T-cell (primary cell): ENCODE data around the gene CACNG4. TPM values are rescaled to one million over a fixed set of nuclear protein-coding genes. Genes with fewer than 3 reads are reported as not detected.

ENCODE experiments used
- ATAC-seq, 4 experiments: fragments of 200-7000 bp in 3 of 4; fragments of 150-1000 bp in 1 of 4; cut with Tn5 transposase; replicated peaks in 1 of 4; 1 replicate in 3 of 4; 2 replicates in 1 of 4; pipeline ENCODE4 v1.10.0; 2021; ENCODE audit warnings: moderate library complexity in 3 of 4, mild to moderate bottlenecking in 2 of 4, moderate number of reproducible peaks in 1 of 4
- CTCF ChIA-PET, 2 donors: fragments of 300-600 bp; sonication (Branson Sonifier 250); formaldehyde crosslinking; loops; one replicate each; lab custom pipeline; 2022; ENCODE audit warnings: antibody characterized with exemption in 2 of 2; lab: Charles Lee
- POLR2A ChIA-PET, 2 donors: fragments of 300-600 bp; sonication (Branson Sonifier 250); formaldehyde crosslinking; loops; one replicate each; lab custom pipeline; 2022; ENCODE audit warnings: antibody characterized with exemption in 2 of 2; lab: Charles Lee
- DNase-seq, 35 experiments: peaks; one replicate each; pipeline versions ENCODE4 v3.0.0 to v3.0.0-alpha.2; 2013 to 2023
- H3K27ac ChIP-seq: one replicate; pipeline ENCODE4 v1.5.1; 2013; ENCODE audit warnings: low read length
- H3K27me3 ChIP-seq, 2 experiments: replicated peaks in 1 of 2; 1 replicate in 1 of 2; 2 replicates in 1 of 2; pipeline versions ENCODE4 v1.6.1 to v1.7.0; 2013; ENCODE audit warnings: low read length in 1 of 2, mixed read lengths in 1 of 2; ENCODE audit not compliant: control insufficient read depth in 2 of 2, insufficient read depth in 2 of 2; ENCODE audit errors: extremely low read depth in 1 of 2
- H3K36me3 ChIP-seq, 2 donors: 1 replicate in 1 of 2; 2 replicates in 1 of 2; pipeline versions ENCODE4 v1.6.1 to v1.7.0; 2013; ENCODE audit warnings: low read length in 1 of 2; ENCODE audit not compliant: control insufficient read depth in 2 of 2, insufficient read depth in 1 of 2; ENCODE audit errors: extremely low read depth in 1 of 2
- H3K4me1 ChIP-seq, 2 experiments: 1 replicate in 1 of 2; 2 replicates in 1 of 2; pipeline versions ENCODE4 v1.6.1 to v1.7.0; 2013; ENCODE audit warnings: low read length in 2 of 2, mixed read lengths in 1 of 2; ENCODE audit not compliant: insufficient read depth in 2 of 2, control insufficient read depth in 1 of 2; ENCODE audit errors: extremely low read depth in 1 of 2
- H3K4me3 ChIP-seq, 2 donors: 1 replicate in 1 of 2; 2 replicates in 1 of 2; pipeline versions ENCODE4 v1.5.1 to v1.7.0; 2013; ENCODE audit warnings: mild to moderate bottlenecking in 2 of 2, low read length in 1 of 2, moderate library complexity in 1 of 2; ENCODE audit not compliant: control insufficient read depth in 1 of 2; ENCODE audit errors: extremely low read depth in 1 of 2
- H3K9me3 ChIP-seq: 2 replicates; pipeline ENCODE4 v1.7.0; 2013
- H3K27ac Mint-ChIP-seq, 2 donors: one replicate each; pipeline ENCODE4 v1.8.0; 2020 to 2021; ENCODE audit warnings: mild to moderate bottlenecking in 2 of 2, mixed read lengths in 2 of 2
- H3K27me3 Mint-ChIP-seq, 2 donors: one replicate each; pipeline ENCODE4 v1.8.0; 2021 to 2022; ENCODE audit warnings: mixed read lengths in 2 of 2
- H3K36me3 Mint-ChIP-seq: one replicate; pipeline ENCODE4 v1.8.0; 2021; ENCODE audit warnings: mixed read lengths
- H3K4me1 Mint-ChIP-seq, 3 donors: one replicate each; pipeline ENCODE4 v1.8.0; 2020 to 2022; ENCODE audit warnings: mixed read lengths in 3 of 3, mild to moderate bottlenecking in 1 of 3
- H3K4me3 Mint-ChIP-seq, 3 donors: one replicate each; pipeline ENCODE4 v1.8.0; 2020 to 2022; ENCODE audit warnings: mild to moderate bottlenecking in 3 of 3, mixed read lengths in 3 of 3, moderate library complexity in 3 of 3
- H3K9me3 Mint-ChIP-seq, 3 donors: one replicate each; pipeline ENCODE4 v1.8.0; 2020 to 2022; ENCODE audit warnings: mixed read lengths in 3 of 3
- WGBS: methylation state at CpG from one replicate; pipeline ENCODE4 v1.1.5; 2013; ENCODE audit warnings: missing lambda C conversion rate; ENCODE audit not compliant: insufficient coverage; 5-methylcytosine and 5-hydroxymethylcytosine counted together
- total RNA-seq, 35 experiments: library from RNA in 6 of 35; stranded (reverse) in 6 of 35; fragments of 120-200 nt in 1 of 35; gene quantifications; one replicate each; pipeline versions ENCODE4 v1.2.1 to v1.2.4 and lab custom pipeline; 2013 to 2026

Gene CACNG4
- total RNA-seq (under 1 TPM in 3 of 5 donors, not detected in 2; 0.06 to 0.20 (median 0.13) TPM), total RNA-seq (lab: John Stamatoyannopoulos, UW) (0 to 0.12 (median 0) reads per million in 29 experiments)
- not detected for total RNA-seq (2013)

DNA sequence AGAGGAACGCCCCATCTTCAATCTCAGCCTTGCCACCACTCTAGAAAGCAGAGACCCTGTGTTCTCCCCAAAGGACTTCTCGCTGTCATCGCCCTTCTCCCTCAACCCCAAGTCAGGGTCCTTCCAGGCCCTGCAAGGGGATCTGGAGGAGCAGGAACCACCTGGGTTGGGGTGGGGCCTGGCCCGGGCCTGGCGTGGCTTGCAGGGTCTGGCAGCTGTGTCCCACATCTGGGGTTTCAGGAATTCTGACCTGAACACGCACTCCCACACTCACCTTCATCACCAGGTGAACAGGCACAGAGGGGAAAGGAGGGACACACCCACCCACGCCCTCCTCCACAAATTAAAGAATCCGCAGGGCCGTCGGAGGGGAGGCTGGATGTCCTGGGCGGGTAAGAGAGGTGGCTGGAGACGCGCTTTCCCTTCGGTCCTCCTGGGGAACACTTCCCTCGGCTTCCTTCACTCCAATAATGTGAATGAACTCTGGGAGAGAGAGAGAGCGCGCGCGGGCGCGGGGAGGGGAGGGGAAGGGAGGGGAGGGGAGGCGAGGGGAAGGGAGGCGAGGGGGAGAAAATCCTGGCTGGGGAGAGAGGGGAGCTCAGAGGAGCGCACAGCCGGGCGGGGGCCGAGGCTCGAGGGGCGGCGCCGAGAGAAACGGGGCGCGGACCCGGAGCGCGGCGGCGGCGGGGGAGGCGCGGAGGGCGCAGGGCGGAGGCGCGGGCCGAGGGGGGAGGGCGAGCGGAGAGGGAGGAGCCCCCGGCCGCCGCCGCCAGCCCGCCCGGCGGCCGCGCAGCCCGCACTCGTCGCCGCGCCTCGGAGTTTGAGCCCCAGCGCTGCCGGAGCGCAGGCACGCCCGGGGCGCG lies at the start of gene CACNG4:
Gene CACNG4, plus strand, starts transcription at position 799 of the 863 bp plus-strand sequence. CDS start 205 bp downstream, outside the sequence.
- Histone ChIP-seq H3K4me1 (peaks cover 0 to 12% of the 10 kb centered on the region in 2 experiments), H3K27me3 (peaks cover 7 to 65% of the 10 kb centered on the region in 2 experiments), H3K4me3 (peak within 1 kb of the TSS in 1 of 2 donors; percentile 34), H3K27ac (no peak within 1 kb of the TSS), H3K9me3 (no peaks in the 10 kb centered on the region), H3K36me3 (no peaks in the 10 kb centered on the region)
- H3K4me3 Mint-ChIP-seq = peak within 1 kb of the TSS; percentile 66 to 73 (median 67)
- no peaks in the 10 kb centered on the region for H3K9me3 Mint-ChIP-seq
- ChIA-PET CTCF (no interaction called here), POLR2A (no interaction called here)
- DNase-seq = no peak
- WGBS = 4% methylated on average over 48 of the region's 71 CpGs
- H3K36me3 Mint-ChIP-seq = no peaks in the 10 kb centered on the region
- H3K4me1 Mint-ChIP-seq = peaks cover 10 to 22% (median 14%) of the 10 kb centered on the region in 3 donors
- ATAC-seq = no peak
- peaks cover 59 to 61% of the 10 kb centered on the region in 2 donors for H3K27me3 Mint-ChIP-seq
- H3K27ac Mint-ChIP-seq = no peak within 1 kb of the TSS

DNA sequence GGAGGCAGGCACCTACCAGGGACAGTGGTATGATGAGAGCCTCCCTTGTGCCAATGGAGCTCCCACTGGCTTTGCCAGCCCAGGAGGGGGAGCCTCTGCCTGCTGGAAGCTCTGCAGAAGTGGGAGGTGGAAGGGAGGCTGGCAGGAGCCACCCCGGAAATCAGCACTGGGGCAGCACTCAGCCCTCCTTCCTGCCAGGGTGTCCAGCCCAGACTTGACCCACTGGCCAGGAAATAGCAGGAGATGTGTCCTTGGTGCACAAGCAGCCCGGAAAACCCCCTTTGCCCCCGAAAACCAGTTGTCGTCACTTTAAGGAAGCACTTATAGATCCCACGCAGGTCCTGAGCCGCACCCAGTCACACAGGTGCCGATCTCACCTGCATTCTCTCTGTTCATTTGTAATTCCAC lies 49.3 kb upstream of the CACNG4 start:
- H3K27me3 Mint-ChIP-seq = peaks cover 27 to 36% of the 10 kb centered on the region in 2 donors
- Histone ChIP-seq H3K36me3 (no peaks in the 10 kb centered on the region), H3K27ac (no peak overlapping the region), H3K4me1 (no peaks in the 10 kb centered on the region), H3K9me3 (no peaks in the 10 kb centered on the region), H3K27me3 (peaks cover 0 to 34% of the 10 kb centered on the region in 2 experiments), H3K4me3 (no peak overlapping the region)
- 74% methylated on average over 7 of the region's 7 CpGs for WGBS
- no peak overlapping the region for H3K4me3 Mint-ChIP-seq
- no peak overlapping the region for H3K27ac Mint-ChIP-seq
- H3K36me3 Mint-ChIP-seq = no peaks in the 10 kb centered on the region
- ChIA-PET CTCF (no interaction called here), POLR2A (no interaction called here)
- DNase-seq (no peak), ATAC-seq (no peak)
- H3K9me3 Mint-ChIP-seq = peaks cover 0 to 6% (median 0%) of the 10 kb centered on the region in 3 donors
- no peaks in the 10 kb centered on the region for H3K4me1 Mint-ChIP-seq

DNA sequence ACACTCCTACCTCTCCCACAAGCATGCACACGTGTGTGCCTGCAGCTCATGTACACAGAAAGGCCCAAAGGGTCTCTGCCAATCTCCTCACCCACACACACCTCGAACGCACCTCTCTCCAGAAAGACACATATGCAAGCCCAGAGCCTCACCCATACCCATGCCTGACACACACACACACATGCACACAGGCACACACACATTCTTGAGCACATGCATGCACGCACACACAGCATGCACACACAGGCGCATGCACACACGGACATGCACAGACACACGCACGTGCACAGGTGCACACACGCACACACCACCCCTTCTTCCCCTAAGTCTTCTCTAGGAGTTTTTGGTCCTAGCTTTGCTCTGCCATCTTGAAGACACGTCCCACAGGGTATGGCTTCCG lies 48.7 kb upstream of the CACNG4 start:
- POLR2A ChIA-PET = no interaction called here

GRCh38 chr17:66916946-66917345 lies 47.6 kb upstream of the CACNG4 start:
- H3K36me3 Mint-ChIP-seq = no peaks in the 10 kb centered on the region
- peaks cover 27 to 41% of the 10 kb centered on the region in 2 donors for H3K27me3 Mint-ChIP-seq
- H3K4me1 Mint-ChIP-seq = no peaks in the 10 kb centered on the region
- Histone ChIP-seq H3K27ac (no peak overlapping the region), H3K36me3 (no peaks in the 10 kb centered on the region), H3K27me3 (peaks cover 0 to 34% of the 10 kb centered on the region in 2 experiments), H3K4me3 (no peak overlapping the region), H3K4me1 (no peaks in the 10 kb centered on the region), H3K9me3 (no peaks in the 10 kb centered on the region)
- no CpG with 5 or more reads among the region's 1 CpG for WGBS
- ChIA-PET CTCF (no interaction called here), POLR2A (no interaction called here)
- H3K4me3 Mint-ChIP-seq = no peak overlapping the region
- DNase-seq (no peak), ATAC-seq (no peak)
- peaks cover 0 to 11% (median 6%) of the 10 kb centered on the region in 3 donors for H3K9me3 Mint-ChIP-seq
- H3K27ac Mint-ChIP-seq = no peak overlapping the region

More for the DNA sequence above, 48.7 kb upstream of the CACNG4 start:
- peaks cover 27 to 38% of the 10 kb centered on the region in 2 donors for H3K27me3 Mint-ChIP-seq
- H3K4me1 Mint-ChIP-seq = no peaks in the 10 kb centered on the region
- no peaks in the 10 kb centered on the region for H3K9me3 ChIP-seq
- no peaks in the 10 kb centered on the region for H3K36me3 Mint-ChIP-seq
- peaks cover 0 to 6% (median 2%) of the 10 kb centered on the region in 3 donors for H3K9me3 Mint-ChIP-seq
- H3K4me1 ChIP-seq = no peaks in the 10 kb centered on the region
- no peaks in the 10 kb centered on the region for H3K36me3 ChIP-seq
- DNase-seq (no peak), ATAC-seq (no peak)
- H3K27me3 ChIP-seq = peaks cover 0 to 34% of the 10 kb centered on the region in 2 experiments
- CTCF ChIA-PET = no interaction called here
- H3K4me3 Mint-ChIP-seq = no peak overlapping the region
- no peak overlapping the region for H3K4me3 ChIP-seq
- 93% methylated on average over 11 of the region's 11 CpGs for WGBS
- no peak overlapping the region for H3K27ac ChIP-seq
- H3K27ac Mint-ChIP-seq = no peak overlapping the region

GRCh38 chr17:66918896-66919295 lies 45.6 kb upstream of the CACNG4 start:
- Histone ChIP-seq H3K4me1 (no peaks in the 10 kb centered on the region), H3K36me3 (no peaks in the 10 kb centered on the region), H3K27ac (no peak overlapping the region), H3K27me3 (peaks cover 0 to 27% of the 10 kb centered on the region in 2 experiments), H3K9me3 (no peaks in the 10 kb centered on the region), H3K4me3 (no peak overlapping the region)
- H3K4me3 Mint-ChIP-seq = no peak overlapping the region
- no peaks in the 10 kb centered on the region for H3K36me3 Mint-ChIP-seq
- ChIA-PET CTCF (no interaction called here), POLR2A (no interaction called here)
- no peak for ATAC-seq
- DNase-seq = no peak
- H3K27ac Mint-ChIP-seq = no peak overlapping the region
- peaks cover 0 to 13% (median 6%) of the 10 kb centered on the region in 3 donors for H3K9me3 Mint-ChIP-seq
- H3K27me3 Mint-ChIP-seq = peaks cover 25 to 44% of the 10 kb centered on the region in 2 donors
- H3K4me1 Mint-ChIP-seq = no peaks in the 10 kb centered on the region
- WGBS = 38% methylated on average over 4 of the region's 12 CpGs

DNA sequence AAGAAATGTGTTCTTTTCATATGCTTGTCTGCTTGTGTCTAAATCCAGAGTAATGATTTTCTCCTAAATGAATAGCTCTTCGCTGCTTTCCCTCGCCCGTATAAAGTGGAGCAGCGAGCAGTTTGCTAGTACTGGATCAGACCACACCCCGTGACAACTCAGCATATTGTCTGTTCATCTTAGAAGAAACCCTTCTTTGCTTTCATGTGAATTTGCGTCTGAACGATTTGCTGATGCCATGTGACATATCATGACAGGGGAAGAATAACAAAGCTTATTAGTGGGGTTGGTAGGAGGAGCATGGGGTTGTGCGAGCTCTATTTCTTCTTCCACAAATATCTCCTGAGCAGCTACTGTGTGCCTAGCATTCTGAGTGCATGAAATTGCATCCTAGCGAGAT lies 44.1 kb upstream of the CACNG4 start:
- H3K9me3 ChIP-seq = no peaks in the 10 kb centered on the region
- ChIA-PET CTCF (interaction anchor here in 1 of 2 donors (0.6 kb wide), 1 partner anchor 55 kb away, joined by 3 read pairs; no protein-coding TSS in a partner anchor), POLR2A (no interaction called here)
- Mint-ChIP-seq H3K4me3 (no peak overlapping the region), H3K4me1 (no peaks in the 10 kb centered on the region), H3K27me3 (peaks cover 27 to 42% of the 10 kb centered on the region in 2 donors), H3K36me3 (no peaks in the 10 kb centered on the region), H3K9me3 (peaks cover 0 to 13% (median 6%) of the 10 kb centered on the region in 3 donors), H3K27ac (no peak overlapping the region)
- no peaks in the 10 kb centered on the region for H3K36me3 ChIP-seq
- DNase-seq (no peak), ATAC-seq (no peak)
- no peak overlapping the region for H3K4me3 ChIP-seq
- H3K4me1 ChIP-seq = no peaks in the 10 kb centered on the region
- peaks cover 0 to 18% of the 10 kb centered on the region in 2 experiments for H3K27me3 ChIP-seq
- 76% methylated on average over 5 of the region's 9 CpGs for WGBS
- no peak overlapping the region for H3K27ac ChIP-seq
